ENCODE measurements around the gene HEXIM2.
"Not testable (repeated sequence)": the region's sequence is repeated elsewhere in the genome, so short reads cannot be mapped to it uniquely, and the experiment has no call there.

HEXIM2 gene

DNA sequence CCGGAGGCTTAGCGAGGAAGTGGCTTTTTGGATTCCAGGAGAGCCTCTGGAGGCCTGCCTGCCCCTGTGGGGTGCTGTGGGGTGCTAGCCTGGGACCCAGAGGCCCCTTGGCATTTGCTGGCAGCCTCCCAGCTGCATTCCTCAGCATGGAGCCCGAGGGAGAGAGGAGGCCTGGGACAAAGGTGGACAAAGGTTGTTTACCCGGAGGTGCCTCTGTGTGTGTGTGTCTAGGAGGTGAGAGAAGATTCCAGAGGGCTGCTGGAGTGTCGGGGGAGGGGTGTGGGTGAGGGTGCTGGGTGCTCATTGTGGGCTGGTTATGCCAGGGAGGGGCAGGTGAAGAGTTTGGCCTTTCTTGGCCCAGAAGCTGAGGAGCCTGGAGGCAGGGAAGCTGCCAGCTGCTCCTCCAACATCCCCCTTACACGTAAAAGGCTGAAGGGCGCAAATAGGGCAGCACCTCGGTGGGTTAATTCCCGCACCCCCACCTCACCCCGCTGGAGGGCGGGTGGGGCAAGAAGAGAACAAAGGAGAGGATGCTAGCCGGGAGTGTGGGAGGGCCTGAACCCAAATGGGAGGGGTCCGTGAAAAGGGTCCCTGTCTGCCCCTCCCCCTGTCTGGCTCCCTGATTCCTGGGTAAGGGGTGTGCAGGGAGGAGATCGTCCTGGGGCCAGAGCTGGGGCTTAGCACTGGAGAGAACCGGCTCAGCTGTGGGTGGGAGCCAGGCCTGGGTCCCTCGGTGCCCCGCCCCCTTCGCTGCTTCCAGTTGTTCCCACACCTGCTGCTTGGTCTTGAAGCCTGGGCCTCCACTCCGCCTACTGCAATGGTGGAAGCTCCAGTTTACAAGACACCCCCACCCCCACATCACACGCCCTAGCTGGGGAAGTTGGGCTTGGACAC is 9.9 kb downstream of the HEXIM2 start:
- no peak for FAIRE-seq

DNA sequence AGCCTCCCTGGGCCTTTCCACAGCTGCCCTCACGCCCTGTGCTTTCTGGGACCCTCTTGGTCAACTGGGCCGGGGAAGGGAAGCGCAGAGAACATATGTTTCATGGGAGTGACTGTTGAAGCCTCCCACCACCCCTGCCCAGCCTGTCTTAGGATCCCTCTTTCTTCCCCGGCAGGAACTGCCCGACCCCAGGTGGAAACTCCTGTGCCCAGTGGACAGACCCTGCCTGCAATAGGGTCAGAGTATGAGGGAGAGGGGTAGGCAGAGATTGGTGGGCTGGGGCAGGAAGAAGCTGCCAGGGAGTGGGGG is 10.5 kb downstream of the HEXIM2 start:
- no peak for FAIRE-seq

DNA sequence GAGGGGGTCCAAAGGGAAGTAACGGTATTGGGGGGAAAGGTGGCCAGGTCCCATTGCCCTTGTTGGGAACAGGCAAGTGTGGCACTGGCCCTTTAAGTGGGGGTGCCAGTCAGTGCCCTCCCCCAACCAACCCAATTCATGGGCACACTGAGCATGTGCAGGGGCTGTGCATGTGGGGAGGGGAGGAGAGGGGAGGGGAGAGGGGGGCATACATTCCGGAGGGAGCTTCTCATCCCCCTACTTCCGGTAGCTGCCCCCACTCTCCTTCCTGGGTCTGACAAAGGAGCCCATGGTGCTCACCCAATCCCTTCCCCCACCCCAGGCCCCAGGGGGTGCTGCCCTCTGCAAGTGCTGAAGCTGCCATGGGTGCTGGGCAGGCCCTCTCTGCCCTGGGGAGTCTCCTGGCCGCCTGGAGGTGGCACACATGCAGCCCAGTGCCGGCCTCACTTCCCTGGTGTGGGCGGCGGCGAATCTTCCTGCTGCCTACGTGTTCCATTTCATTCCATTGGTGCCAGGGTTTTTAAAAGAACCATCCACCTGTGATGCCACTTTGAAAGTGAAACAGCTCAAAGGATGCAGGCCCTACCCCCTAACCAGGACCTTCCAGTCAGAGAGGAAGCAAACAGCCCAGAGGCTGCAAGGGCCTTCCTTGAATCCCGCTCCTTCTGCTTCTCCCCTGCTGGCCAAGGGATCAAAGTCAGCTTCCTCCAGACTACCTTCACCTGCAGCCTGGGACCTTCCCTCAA is 11.0 kb downstream of the HEXIM2 start:
- no peak for FAIRE-seq

DNA sequence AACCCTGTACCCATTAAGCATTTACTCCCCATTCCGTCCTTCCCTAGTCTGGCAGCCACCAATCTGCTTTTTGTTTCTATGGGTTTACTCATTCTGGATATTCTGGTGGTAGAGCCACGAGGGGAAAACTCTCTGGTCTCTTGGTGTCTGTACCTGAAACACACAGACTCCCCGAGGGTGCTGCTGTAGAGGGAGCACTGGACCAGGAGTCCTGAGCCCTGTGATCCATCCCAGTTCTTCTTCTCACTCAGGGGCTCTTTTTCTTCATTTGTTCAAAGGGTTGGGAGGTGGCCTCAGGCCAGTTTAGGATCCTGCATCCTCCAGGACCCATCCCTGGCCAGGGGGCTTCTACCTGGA is 14.1 kb downstream of the HEXIM2 start:
- no peak for FAIRE-seq

DNA sequence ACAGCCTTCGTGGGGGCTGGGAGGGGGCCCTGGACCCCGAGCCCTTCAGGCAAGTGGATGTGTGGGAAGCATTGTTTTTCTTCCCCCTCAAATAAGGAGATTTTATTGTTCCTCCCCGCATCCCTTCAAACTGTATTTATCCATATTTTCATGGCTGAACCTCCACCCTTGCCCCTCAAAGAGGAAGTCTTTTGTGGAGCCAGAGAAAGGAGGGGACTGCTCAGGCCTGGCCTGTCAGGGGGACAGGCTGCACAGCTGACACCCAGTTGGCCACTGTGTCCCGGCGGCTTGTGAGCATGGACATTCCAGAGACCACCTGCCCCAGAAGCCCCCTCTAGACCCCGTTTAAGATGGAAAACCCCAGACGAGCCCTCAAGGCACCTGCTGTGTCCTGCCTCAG is 15.9 kb downstream of the HEXIM2 start:
- no peak for FAIRE-seq

DNA sequence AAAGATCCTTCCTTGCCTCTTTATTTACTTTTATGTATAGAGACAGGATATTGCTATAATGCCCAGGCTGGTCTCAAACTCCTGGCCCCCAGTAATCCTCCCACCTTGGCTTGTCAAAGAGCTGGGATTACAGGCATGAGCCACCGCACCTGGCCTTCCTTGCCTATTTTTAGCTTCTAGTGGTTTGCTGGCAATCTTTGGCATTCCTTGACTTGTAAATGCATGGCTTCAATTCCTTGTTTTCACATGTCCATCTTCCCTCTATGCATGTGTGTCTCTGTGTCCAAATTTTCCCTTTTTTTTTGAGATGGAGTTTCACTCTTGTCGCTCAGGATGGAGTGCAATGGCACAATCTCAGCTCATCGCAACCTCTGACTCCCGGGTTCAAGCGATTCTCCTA is 22.5 kb downstream of the HEXIM2 start:
- no peak for FAIRE-seq

DNA sequence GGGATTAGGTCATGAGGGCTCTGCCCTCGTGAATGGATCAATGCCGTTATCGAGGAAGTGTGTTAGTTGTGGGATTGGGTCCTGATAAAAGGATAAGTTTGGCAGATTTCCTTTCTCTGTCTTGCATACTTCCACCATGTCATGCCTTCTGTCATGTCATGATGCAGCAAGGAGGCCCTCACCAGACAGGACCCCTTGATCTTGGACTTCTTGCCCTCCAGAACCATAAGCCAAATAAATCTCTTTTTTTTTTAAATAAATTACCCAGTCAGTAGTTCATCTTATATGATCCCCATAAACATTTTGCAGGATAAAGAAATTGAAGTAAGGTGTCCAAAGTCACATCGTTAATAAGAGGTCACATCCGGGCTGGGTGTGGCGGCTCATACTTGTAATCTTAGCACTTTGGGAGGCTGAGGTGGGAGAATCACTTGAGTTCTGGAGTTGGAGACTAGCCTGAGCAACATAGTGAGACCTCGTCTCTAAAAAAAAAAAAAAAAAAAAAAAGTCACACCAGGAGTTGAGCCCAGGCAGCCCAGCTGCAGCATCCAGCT is 25.2 kb downstream of the HEXIM2 start:
- no peak for FAIRE-seq

DNA sequence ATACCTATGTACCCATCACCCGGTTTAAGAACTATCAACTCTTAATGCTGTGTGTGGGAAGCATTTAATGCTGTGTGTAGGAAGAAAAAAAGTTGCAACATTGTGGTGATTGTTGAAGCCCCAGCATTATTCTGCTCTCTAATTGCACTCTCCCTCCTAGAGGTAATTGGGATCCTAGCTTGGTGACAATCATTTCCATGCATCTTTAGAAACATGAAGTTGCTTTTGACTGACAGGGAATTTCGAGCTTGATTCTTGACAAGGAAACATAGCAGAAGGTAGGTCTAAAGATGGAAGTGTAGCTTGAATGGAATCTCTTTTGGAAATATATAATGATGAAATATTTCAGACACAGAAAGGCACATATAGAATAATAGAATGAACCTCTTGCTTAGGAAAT is 27.3 kb downstream of the HEXIM2 start:
- FAIRE-seq = no peak

DNA sequence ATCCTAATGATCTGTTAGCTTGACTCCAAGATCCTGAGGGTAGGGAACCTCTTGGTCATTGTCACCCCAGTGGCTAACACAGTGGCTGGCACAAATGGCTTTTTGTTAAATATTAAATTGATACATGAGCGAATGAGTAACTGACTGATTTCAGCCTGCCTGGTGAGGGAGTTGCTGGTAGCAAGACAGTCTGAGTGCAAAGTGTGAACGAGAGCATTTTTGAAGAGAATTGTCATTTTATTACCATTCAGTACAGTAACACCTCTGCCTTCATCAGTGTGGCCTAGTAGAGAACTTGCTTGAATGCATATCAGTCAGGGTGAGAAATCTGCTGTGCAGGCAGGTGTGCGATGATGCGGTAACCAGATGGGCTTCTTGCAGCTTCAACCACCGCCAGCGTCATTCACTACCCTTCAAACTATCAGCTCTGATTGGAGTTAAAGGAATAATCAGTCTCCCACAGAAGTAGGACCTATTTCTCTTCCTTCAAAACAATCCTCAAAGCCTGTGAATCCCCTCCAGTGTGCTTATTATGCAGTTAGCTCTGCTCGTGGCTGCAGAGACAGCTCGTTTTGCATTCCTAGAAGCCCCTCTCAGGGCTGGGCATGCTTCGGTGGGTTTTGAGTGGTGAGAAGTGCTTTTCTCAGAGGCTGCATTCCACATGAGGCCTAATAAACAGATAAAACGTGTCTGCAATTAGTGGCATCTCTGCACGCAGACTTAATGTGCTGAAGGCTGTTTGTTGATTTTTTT is 29.0 kb downstream of the HEXIM2 start:
- FAIRE-seq = no peak

DNA sequence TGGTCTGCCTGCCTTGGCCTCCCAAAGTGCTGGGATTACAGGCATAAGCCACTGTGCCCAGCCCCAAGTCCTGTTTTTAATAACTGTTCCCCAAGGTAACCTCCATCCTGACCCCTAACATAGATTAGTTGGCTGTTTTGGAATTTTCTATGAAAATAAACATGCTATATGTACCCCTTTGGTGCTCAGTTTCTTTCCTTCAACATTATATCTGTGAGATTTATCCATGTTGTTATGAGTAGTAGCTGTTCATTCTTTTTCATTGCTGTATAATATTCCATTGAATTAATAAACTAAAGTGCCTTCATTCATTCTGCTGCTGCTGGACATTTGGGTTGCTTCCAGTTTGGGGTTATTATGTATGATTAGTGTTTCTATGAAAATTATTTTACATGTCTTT is 33.7 kb downstream of the HEXIM2 start:
- no peak for FAIRE-seq

DNA sequence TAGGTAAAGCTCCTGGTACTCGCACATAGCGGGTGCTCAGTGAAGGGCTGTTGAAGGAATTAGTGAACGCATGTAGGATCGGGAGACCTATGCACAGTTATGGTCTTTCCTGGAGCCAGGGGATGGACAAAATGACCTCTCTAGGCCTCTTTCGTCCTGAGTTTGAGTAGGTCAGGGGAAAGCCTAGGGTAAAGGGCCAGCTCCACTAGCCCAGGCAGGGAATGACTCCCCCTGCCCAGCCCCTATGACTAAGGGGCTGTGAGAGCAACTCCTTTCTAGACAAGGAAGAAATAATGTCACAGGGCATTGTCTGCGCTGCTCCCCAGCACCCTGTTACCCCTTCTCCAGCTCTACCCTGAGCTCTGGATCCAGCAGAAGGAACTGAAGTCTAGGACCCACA is 35.4 kb downstream of the HEXIM2 start:
- FAIRE-seq = no peak

DNA sequence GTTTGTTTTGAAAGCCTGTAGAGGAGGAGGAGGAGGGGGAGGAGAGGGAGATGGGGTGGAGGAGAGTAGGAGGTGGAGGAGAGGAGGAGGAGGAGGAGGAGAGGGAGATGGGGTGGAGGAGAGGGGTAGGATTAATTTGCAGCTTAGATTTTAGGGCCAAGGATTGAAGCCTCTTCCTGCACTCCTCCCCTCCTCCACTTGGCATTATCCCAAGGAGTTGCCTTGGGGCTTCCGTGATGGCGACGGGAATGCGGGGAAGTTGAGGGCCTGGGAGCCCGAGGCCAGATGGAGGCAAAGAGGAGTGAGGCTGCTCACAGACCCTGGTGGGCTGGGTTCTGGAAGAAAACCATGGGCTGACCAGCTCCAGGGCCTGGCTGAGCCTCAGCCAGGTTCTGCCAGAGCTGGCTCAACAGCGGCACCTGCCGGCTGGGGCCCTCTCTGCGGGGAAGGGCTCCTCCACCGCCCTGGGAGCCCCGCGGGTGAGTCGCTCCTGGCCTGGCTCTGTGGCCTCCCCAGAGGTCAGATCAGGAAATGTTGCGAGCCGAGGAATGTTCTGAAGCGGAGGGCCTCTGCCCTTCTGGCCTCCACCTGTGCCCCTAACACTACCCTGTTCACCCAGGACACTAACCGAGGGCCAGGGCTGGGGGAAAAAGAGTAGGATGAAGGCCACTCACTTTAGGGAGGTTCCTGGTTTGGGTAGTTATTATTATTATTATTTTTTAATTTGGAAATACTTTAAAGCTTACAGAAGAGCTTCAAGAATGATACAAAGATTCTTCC is 36.1 kb downstream of the HEXIM2 start:
- FAIRE-seq = no peak

DNA sequence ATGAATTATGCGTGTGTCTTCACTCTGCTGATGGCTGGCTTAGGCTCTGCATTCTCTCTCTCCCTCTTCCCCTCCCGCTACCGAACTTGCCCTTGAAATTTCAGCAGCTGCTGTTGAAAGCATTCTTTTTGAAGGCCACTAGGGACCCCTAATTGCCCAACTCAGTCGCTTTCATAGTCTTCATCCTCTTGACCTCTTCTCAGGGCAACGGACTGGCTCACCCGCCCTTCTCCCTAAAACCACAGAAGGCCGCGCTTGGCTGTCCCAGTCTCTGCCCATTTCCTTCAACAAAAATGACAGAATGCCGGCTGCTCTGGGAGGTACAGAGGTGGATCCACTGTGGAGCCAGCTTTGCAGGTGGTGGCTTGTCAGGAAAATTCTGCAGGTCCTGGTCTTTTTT is 39.0 kb downstream of the HEXIM2 start:
- no peak for FAIRE-seq

DNA sequence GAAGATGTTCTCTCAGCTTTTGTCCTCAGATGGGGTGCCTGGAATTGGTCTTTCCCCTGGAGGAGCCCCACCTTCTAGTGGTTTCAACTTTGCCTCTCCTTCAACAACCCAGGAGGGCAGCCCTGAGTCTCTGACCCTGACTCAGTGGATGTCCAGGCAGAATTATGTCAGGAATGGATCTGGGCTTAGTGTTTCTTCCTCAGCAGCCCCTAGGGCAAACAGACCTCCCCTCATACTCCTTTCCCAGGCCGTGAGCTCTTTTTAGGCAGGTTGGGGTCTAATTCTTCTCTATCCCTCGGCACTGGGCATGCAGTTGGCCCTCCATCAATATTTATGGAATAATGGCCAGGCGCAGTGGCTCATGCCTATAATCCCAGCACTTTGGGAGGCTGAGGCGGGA is 39.8 kb downstream of the HEXIM2 start:
- no peak for FAIRE-seq

DNA sequence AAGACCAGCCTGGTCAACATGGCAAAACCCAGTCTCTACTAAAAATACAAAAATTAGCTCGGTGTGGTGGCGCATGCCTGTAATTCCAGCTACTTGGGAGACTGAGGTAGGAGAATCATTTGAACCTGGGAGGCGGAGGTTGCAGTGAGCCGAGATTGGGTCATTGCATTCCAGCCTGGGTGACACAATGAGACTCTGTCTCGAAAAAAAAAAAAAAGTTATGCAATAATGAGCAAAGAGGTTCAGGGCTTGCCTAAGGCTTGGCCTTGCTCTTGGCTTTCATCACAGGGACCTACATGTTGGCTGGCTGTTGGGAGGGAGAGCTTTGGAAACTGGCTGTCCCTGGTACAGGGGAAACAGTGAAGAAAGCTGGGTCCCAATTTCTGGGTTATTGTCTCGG is 40.2 kb downstream of the HEXIM2 start:
- not testable (repeated sequence) for FAIRE-seq

DNA sequence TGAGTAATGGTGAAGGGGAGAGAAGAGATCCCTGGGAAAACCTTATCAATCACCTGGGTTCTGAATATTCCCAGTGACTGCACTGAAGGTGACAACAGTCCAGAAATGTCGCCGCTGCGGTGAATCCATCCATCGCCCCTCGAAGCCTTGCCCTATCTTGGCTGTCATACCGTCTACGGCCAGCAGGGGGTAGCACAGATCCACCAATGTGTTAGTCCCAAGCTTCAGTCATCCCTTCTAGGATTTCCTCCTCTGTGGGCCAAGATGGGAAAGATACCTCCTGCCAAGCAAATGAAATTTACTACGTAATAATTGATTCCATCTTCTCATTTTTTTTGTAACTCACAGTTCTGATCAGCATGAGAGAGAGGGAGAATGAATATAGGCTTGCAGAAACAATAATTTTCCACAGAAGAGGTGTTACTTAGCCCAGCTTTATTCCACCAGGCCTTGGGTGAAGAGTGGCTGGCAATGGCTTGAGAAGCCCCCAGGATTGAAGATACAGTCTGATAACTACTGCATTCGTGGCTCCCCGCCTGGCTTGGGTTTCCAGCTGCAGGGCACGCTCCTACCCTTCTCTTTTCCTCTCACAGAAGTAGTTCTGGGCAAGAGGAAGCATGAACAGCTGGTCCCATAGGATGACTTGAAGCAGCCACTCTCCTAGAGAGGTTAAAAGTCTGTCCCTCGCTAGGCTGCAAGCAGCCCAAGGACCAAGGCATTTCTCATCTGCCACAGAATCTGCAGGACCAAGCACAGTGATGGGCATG is 57.4 kb downstream of the HEXIM2 start:
- peak; percentile 45 for FAIRE-seq

Measured in colon (tissue), 2 donors.